ENCODE results near the gene PGBD5.

Gene PGBD5

DNA sequence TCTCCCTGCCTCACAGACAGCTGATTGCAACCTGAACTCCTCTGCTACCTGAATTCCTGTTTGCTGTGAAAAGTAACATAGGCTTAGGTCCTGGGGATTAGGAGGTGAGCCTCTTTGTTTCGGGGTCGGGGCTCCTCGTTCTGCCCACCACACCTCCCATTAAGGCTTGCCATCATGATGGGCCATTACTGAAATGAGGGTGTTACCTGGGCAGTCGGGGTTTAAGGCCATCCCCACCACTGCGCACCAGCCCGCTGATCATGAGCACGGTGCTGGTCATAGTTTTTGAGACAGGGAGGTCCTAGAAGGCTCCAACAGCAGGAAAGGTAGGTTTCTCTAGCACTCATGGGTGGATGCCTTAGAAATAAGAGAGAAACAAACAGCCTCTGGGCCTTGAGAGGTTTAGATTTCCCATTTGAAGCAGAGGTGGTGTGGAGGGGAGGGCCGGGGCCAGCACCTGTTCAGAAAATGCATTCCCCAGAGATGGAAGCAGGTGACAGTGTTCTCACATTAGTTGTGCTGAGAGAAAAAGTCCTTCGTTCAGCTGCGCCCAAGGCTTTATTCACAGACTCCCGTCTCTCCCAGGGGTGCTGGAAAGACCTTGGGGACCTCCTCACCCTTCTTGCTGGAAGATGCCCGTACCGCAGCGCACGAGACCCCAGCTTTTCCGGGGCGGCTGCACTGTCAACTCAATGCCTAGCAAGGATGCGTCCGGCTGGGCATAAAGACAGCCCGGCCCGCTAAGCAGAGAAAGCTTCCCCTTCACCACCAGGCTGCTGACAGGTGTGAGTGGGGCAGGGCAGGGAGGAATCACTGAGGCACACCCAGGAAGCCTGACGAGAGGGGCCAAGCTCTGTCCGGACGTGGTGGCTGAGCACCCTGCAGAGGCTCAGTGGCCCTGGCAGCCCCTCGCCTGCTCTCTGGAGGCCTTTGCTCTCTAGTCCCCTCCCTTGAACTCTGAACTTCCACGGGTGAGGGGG is 125.5 kb downstream of the PGBD5 start:
- no peak for DNase-seq (ENCODE audit: low read depth)

DNA sequence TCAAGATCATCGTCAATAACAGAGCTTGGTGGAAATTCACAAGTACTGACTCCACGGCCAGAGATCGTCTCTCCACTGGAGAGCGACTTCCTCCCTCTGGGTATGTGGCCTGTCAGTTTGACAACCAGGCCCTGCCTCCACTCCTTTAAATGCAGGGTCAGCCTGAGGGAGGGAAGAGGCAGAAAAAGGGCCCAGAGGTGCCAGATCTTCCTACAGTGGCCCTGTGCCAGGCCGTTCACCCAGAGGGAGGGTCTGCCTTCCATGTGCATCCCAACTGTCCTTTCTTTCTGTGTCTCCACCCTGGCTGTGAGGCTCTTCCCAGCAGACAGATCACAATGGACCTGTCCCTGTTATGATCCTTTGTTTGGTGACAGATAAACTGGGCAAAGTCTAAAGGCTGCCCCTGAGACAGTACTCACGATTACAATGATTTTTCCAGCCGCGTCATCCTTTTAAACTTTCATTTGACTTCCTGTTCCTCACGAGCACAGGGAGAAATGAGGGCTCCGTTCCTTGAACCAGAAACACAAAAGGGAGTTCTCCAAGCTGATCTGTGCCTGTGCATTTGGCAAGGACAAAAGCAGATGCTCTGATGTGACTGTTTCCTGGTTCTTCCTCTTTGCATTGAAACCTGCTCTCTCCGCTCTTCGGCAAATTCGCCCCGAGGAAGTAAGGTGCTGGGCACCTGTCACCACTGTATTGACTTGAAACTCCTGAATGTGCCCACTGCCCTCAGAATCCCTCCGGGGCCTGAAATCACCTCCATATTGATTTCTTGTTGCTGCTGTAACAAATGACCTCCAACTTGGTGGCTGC is 126.7 kb downstream of the PGBD5 start:
- DNase-seq (ENCODE audit: low read depth) = no peak

DNA sequence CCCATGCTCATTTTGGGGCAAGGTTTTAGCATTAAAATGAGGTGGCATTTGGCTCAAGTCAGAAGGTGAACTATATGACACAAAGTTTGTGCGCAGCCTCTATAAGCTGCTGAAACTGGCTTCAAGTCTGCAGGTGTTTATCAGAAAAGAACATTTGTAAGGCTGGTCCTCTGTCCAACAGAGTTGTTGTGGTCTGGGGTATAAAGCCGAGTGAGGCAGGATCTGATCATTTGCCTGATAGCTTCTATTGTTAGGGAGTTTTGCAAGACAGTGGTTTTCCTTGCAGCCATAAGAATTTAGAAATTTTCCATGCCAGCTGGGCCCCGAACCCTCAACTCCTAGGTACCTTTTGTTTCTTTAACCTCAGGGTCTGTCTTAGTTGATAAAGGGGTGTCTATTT is 130.8 kb downstream of the PGBD5 start:
- no peak for DNase-seq (ENCODE audit: low read depth)

DNA sequence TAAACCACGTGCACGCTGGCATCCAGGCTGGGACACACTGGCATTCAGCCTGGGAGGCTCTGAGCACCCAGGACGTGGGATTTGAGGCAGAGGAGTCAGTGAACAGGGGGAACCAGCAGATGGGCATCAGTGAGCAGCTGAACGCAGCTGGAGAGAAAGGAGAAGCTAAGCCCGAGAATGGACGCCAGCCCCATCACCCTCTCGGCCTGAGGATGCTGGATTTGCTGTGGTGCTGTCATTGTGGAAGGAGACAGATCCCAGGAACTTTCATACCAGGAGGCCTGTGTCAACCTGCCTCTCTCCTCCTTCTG is 132.8 kb downstream of the PGBD5 start:
- DNase-seq (ENCODE audit: low read depth) = no peak

DNA sequence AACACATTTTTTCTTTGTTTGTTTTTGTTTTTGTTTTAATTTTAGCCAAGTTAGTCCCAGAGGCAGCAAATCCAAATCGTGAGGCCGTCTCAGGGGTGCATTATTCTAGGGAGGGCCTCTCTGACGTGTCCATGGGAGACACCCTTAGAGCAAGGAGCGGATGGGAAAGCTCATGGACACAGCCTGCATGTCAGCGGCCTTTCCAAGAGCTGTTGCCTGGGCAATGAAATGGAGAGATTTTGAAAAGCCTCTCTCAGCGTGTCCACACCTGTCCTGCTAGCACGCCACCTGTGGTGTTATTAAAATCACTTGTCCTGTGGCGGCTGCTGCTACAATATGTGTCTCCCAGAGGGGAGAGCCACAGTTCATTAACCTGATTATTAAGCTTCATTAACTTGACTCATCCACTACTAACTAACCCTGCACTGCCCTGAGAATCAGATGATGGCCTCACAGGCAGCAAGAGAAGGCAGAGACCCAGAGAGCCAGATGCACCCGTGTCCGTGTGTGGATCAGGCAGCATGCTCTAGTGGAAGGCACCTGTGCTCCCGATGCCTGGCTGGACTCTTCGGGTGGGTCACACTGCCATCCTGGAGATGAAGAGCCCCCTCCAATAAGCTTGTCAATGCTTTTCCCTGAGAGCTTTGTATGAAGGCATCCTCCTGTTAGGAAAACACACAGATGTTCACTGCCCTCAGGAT is 133.3 kb downstream of the PGBD5 start:
- no peak for DNase-seq (ENCODE audit: low read depth)

DNA sequence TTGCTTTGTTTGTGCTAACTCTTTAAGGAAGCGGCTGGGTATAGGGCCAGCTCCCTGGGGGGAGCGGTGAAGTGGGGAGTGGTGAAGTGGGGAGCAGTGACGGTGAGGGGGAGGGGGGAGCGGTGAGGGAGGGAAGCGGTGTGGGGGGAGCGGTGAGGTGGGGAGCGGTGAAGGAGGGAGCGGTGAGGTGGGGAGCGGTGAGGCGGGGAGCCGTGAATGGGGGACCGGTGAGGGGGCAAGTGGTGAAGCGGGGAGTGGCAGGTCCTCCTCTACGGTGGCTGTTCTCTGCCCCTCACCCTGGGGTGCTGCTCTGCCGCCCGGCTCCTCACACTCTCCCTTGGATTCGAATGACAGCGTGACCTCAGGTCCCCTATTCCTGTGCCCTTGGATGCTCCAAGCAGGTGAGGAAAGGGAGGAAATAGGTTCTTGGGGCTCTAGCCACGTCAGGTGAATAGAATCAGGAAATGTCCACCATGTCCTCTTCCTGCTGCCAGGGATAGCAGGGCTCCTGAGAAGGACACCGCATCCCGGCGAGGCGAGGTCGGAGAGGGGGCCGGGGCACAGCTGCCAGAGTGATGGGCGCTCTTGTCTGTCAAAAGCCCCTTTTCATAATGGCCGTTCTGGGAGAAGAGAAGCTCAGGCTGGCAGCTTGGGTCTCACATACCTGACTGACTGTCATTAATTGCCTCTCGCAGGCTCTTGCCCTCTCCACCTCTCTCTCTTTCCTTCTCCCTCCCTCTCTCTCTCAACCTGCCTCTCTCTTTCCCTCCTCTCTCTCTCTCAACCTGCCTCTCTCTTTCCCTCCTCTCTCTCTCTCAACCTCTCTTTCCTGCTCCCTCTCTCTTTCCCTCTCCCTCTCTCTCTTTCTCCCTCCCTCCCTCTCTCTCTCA is 134.2 kb downstream of the PGBD5 start:
- no peak for DNase-seq (ENCODE audit: low read depth)

DNA sequence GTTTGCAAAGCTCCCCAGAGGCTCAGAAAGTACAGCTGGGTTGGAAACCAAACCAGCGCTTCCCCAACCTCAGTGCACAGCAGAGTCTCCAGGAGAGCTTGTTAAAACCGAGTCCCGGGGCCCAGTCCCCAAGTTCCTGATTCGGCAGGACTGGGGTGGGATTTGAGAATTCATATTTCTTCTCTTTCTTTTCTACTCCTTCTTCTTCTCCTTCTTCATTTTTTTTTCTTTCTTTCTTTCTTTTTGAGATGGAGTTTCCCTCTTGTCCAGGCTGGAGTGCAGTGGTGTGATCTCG is 136.8 kb downstream of the PGBD5 start:
- no peak for DNase-seq (ENCODE audit: low read depth)

DNA sequence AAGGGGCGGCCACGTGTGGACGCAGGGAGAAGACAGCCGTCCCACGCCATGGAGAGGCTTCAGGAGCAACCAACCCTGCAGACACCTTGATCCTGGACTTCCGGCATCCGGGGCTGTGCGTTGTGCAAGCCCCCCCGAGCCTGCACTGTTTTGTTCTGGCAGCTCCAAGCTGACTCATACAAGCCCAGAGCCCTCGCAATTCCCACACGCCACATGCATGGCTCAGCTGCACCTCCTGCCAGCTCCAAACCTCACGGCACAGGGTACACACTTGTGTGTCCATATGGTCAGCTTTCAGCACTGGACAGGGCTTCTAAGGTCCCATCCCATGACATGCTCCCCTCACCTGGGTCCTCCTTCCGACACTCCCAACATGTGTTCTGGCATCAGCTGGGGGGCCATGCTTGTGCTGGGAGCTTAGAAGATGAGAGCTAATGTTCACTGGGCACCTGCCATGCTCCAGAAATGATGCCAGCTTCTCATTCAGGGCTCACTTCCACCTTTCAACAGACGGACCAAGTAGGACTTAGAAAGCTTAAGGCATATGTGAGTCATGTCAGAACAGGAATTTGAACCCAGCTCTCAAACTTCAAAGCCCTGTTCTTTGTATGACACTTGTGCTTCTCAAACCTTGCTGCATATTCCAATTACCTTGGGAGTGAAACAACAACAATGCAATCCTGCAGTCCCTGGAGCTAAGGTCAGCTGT is 137.3 kb downstream of the PGBD5 start:
- no peak for DNase-seq (ENCODE audit: low read depth)

DNA sequence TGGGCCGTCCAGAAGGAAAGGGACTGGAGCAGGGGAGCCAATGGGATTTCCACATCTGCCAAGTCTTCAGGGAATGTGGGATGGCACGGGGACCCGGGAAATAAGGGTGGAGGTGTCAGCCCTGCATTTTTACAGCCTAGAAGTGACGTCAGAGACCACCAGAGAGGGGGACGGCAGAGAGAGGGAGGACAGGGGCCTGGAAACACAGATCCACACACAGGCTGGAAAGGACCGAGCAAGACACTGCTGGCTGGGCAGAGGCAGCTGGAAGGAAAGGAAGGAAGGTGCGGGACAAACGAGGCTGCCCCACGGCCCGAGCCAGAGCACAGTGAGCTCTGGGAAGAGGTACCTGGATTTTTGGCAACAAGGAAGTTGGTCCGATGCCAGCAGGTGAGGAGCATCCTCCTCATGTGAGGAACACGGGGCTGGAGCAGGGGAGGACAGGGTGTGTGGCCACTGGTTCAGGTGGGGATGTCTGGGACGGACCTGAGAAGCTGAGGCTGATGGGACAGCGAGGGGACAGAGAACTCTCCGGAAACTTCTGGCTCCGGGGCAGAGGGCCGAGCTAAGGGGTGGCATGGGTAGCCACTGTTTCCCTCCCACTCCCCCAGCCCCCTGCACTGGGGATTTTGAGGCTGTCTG is 138.3 kb downstream of the PGBD5 start:
- no peak for DNase-seq (ENCODE audit: low read depth)

DNA sequence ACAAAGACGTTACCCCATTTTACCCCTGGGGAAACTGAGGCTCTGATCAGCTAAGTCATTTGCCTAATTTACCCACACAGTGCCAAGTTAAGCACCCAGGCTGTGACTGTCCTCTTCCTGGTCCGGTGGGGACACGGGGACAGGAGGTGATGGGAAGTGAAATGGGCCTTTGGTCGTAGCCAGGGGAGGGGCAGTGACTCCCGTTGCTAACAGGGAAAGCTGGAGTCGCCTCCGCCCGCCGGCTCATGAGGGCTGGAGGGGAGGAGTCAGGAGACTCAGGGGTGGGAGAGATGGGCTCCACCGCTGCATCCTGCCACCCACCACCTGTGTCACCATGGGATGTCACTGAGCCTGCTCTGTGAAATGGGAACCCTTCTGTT is 139.3 kb downstream of the PGBD5 start:
- no peak for DNase-seq (ENCODE audit: low read depth)

DNA sequence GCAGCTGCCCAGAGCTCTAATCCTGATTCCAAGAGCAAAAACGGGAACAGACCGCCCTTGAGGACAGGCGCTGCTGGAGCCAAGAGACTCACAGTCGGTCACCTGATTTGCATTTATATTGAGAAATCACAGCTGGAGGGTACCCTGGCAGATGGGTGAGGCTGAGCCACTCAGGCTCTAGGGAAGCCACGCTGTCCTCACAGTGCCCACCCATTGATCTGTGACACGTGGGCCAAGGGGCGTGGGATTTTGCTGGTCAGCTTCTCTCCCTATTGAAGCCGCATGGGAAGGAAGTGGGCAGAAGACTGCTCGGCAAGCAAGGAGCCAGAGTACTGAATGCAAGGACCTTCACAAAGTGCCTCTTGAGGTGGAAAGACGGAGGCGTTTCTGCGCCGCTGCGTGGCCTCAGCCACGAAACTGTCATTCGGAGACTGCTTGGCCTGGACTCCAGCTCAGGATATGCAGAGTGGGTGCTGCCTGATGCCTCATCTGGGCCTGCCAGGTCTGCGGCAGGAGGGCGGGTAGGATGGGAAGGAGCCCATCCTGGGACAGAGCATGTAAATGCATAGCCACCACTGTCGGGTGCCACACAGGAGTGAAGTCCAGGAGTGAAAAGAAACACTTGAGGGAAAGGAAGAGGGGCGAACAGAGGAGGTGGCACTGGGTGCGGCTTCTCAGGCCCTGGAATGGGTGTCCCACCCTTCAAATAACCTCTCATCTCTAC is 139.8 kb downstream of the PGBD5 start:
- DNase-seq (ENCODE audit: low read depth) = no peak

DNA sequence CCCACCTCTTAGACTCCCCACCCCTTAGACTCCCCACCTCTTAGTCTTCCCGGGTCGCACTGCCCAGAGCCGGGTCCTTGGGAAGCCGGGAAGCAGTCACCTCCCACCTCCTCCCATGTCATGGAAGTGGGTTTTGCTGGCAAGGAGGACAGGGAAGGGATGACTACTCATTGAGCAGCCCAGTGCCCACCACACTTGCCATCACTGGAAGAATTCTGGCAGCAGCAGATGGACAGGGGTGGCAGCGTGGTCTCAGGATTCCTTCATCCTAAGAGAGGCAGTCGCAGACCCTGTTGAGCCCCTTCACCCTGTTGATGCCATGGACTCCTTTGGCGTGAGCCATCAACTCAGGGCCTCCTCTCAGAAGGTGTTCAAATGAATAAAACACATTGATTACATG is 140.8 kb downstream of the PGBD5 start:
- no peak for DNase-seq (ENCODE audit: low read depth)

DNA sequence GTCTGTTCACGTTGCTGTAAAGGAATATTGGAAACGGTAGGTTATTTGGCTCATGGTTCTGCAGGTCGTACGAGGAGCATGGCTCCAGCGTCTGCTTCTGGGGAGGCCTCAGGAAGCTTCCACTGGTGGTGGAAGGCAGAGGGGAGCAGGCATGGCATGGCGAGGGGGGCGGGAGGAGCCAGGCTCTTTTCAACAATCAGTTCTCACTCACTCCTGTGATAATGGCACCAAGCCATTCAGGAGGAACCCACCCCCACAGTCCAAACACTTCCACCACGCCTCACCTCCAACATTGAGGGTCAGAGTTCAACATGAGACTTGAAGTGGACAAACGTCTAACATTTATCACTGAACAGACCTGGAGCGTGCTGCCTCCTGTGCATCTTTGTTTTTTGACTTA is 141.2 kb downstream of the PGBD5 start:
- no peak for DNase-seq (ENCODE audit: low read depth)

DNA sequence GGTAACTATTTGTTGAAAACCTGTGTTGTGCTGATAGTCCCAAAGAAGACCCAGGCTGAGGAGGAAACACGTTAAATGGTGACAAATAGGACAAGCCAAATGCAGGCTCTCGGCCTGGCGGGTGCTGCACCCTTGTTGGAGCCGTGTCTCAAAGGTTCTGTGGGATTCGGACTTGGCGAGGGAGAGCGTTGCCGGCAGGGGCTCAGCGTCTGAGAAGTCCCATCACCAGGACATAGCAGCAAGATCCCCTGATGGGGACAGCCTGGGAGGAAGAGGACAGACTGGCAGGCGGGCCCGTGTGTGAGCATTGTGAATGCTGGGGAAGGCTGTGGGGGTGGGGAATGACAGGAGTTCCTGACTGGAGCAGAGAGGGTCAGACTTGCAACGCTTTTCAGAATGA is 142.5 kb downstream of the PGBD5 start:
- DNase-seq (ENCODE audit: low read depth) = no peak

DNA sequence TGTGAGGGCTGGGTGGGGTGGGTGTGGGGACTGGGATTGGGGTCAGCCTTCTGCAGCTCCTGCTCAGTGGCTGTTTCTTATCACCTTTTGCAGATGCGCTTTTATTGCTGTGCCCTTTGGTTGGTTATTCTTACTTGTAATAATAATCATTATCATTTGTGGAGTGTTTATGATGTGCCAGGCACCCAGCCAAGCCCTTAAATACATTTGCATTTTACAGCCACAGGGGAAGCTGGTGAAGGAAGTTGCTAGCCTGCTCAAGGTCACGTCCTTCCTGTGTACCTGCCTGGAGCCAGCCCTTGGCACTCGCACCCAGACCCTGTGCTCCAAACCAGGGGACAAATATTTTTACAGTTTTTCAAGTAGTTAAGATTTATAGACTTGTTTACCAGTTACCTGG is 144.0 kb downstream of the PGBD5 start:
- no peak for DNase-seq (ENCODE audit: low read depth)

DNA sequence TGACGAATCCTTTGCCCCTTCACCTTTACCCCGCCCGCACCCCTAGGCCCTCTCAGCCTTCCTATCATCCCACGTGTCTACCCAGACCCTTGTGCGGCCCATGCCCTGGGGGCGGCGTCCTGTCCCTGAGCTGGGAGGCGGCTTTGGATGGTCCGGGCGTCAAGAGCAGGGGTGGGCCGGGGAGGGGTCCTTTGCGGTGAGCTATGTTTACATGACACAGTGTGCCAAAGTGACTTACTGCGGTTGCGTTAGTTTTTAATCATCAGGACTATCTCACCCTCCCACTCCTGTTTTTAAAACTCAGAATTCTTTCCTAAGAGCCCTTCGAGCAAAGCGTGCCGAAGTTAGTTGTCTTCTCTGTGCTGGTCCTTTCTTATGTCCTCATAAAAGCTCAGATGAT is 144.6 kb downstream of the PGBD5 start:
- no peak for DNase-seq (ENCODE audit: low read depth)

DNA sequence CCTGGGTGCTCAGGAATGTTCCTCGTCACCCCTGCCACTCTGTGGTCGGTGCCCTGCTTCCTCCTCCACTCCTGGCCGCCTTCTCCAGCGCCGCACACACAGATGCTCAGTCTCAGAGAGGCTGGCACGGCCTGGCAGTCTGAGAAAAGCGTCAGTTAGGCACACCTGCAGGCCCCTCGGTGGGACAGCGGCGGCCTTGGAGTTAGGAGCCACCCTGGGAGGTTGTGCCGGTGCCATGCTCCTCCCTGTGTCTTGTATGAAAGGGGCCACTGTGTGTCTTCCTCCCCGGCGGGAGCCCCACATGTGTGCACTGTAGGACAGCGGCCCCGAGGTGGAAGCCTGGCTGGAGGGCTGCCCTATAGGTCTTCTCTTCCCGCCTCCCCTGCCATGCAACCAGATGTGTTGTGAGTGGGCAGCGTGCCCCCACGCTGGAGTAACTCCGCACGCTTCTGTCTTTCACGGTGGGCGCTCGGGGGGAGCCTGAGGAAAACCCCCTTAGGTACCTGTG is 145.2 kb downstream of the PGBD5 start:
- no peak for DNase-seq (ENCODE audit: low read depth)

DNA sequence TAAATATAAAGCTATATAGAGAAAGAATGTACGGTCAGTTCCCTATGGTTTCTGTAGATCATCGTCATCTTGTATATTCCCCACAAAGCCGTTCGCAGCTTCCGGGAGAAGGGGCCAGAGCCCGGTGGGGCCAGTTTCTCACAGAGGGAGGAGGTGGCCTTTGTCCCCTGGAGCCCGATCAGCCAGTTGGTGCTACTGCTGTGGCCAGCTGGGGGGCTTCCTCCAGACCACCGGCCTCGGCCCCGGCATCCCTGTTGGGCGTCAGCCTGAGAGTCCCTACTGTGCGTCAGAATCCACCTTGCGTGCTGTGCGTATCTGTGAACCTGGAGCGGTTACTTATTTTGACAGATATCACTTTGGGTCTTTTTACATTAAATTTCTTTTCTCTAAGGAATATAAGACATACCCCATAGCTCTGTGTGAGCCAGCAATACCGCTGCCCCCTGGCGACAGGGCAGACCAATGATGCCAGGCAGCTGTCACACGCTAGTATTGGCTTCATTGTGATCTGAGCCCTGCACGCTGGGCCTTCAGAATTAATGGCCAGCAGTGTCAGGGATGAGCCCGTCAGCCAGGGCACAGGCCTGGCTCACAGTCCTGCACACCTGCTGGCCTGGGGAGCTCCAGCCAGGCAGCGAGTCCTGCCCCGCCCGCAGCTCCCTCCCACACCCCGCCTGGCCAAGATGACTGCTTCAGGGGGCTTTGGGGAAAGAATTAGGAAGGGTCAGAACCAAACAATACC is 145.9 kb downstream of the PGBD5 start:
- DNase-seq (ENCODE audit: low read depth) = no peak

DNA sequence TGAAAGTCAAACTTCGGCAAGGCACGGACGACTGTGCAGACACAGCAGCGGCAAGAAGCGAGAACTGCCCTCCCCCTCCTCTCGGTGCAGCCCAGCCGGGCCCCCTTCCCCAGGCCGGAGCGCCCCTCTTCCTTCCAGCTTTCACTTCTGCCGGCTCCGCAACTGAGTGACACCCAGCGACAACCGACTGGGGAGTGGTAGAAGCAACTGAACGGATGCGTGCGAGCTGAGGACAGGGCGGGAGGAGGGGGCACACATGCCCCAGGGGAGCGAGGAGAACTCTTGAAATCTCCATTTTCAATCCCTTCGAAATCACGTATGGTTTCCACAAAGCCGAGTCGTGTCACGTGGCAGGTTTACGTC is 146.6 kb downstream of the PGBD5 start:
- DNase-seq (ENCODE audit: low read depth) = no peak

Data from stimulated activated CD8-positive, alpha-beta memory T cell treated with anti-CD3 and anti-CD28 coated beads, Interleukin-7, amount 100 ng/mL, for 24 hours (primary cell).